ENCODE measurements around the gene IL10.

DNA sequence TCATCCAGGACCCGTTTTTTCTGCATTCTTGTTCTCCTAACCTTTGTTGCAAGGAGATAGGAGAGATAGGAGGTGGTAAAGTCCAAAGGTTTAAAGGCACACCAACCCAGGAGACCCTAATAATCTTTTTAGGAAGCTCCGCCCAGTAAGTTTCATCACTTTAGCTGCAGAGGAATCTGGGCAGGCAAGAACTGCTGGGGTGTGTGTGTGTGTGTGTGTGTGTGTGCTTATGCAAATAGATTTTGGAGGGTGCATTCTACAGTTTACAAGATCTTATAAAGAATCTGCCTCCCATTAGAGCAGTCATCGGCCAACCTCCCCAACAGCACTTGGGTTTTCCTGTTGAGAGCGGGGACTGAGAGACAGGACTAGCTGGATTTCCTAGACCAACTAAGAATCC lies 3.9 kb upstream of the IL10 start:
- TF ChIP-seq, protein P1, sequence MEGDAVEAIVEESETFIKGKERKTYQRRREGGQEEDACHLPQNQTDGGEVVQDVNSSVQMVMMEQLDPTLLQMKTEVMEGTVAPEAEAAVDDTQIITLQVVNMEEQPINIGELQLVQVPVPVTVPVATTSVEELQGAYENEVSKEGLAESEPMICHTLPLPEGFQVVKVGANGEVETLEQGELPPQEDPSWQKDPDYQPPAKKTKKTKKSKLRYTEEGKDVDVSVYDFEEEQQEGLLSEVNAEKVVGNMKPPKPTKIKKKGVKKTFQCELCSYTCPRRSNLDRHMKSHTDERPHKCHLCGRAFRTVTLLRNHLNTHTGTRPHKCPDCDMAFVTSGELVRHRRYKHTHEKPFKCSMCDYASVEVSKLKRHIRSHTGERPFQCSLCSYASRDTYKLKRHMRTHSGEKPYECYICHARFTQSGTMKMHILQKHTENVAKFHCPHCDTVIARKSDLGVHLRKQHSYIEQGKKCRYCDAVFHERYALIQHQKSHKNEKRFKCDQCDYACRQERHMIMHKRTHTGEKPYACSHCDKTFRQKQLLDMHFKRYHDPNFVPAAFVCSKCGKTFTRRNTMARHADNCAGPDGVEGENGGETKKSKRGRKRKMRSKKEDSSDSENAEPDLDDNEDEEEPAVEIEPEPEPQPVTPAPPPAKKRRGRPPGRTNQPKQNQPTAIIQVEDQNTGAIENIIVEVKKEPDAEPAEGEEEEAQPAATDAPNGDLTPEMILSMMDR (IDR thresholded peaks at IDR 0.05): no peak
- TF ChIP-seq, protein P2, sequence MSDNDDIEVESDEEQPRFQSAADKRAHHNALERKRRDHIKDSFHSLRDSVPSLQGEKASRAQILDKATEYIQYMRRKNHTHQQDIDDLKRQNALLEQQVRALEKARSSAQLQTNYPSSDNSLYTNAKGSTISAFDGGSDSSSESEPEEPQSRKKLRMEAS (IDR thresholded peaks at IDR 0.05; ENCODE audit: low read depth): no peak
- TF ChIP-seq ELF1 (IDR thresholded peaks at IDR 0.05): no peak
- no peak for TF ChIP-seq JUND (IDR thresholded peaks at IDR 0.05)
- TF ChIP-seq SMC3 (IDR thresholded peaks at IDR 0.05; ENCODE audit: low read depth, low read length): no peak
- no peak for TF ChIP-seq RCOR1 (IDR thresholded peaks at IDR 0.05; ENCODE audit: low read length)
- TF ChIP-seq GABPA (IDR thresholded peaks at IDR 0.05; ENCODE audit: low read depth): no peak
- TF ChIP-seq EZH2phosphoT487 (IDR thresholded peaks at IDR 0.05; ENCODE audit: borderline replicate concordance, low read depth): no peak
- TF ChIP-seq TAF1 (IDR thresholded peaks at IDR 0.05; ENCODE audit: borderline replicate concordance, low read depth, low read length): no peak
- TF ChIP-seq, protein P3, sequence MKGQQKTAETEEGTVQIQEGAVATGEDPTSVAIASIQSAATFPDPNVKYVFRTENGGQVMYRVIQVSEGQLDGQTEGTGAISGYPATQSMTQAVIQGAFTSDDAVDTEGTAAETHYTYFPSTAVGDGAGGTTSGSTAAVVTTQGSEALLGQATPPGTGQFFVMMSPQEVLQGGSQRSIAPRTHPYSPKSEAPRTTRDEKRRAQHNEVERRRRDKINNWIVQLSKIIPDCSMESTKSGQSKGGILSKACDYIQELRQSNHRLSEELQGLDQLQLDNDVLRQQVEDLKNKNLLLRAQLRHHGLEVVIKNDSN (IDR thresholded peaks at IDR 0.05; ENCODE audit: borderline replicate concordance, low read depth): no peak
- no peak for TF ChIP-seq FOSL2 (IDR thresholded peaks at IDR 0.05; ENCODE audit: borderline replicate concordance, low read depth)
